GM21447 (cell line): ENCODE measurements around the gene GRIK3.

ENCODE experiments used
- ATAC-seq: cut with Tn5 transposase; IDR thresholded peaks from one replicate; pipeline ENCODE4 v1.9.1; 2021; ENCODE audit not compliant: unreplicated experiment

GRIK3 gene

DNA sequence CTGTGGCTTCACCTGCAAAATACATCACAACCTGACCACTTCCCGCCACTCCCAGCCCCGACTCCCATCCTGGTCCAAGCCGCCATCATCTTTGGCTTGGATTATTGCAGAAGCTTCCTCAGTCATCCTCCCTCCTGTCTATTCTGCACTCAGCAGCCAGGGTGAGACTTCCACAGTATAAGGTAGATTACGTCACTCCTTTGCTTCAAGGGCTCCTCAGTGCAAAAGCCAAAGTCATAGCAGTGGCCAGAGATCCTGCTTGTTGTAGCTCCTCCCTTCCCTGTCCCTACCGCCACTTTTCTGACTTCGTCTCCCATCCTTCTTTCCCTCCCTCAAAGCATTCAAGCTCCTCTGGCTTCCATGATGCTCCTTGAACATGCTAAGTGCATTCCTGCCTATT, 152.8 kb downstream of the GRIK3 start:
- no peak for ATAC-seq

DNA sequence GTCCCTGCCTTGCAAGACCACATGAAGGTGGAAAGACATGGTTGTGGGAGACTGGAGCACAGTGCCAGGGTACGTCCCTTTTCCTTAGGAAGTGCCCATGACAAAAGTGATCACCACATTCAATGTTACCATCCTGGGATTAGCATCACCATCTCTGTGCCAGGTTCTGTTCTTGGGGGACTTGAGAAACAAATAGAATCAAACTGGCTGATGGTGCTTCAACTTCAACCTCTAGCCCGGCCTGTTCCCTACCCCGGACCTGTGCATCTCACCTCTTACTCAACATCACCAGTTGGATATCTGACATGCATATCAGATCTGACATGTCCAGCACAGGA, 153.3 kb downstream of the GRIK3 start:
- ATAC-seq = no peak

DNA sequence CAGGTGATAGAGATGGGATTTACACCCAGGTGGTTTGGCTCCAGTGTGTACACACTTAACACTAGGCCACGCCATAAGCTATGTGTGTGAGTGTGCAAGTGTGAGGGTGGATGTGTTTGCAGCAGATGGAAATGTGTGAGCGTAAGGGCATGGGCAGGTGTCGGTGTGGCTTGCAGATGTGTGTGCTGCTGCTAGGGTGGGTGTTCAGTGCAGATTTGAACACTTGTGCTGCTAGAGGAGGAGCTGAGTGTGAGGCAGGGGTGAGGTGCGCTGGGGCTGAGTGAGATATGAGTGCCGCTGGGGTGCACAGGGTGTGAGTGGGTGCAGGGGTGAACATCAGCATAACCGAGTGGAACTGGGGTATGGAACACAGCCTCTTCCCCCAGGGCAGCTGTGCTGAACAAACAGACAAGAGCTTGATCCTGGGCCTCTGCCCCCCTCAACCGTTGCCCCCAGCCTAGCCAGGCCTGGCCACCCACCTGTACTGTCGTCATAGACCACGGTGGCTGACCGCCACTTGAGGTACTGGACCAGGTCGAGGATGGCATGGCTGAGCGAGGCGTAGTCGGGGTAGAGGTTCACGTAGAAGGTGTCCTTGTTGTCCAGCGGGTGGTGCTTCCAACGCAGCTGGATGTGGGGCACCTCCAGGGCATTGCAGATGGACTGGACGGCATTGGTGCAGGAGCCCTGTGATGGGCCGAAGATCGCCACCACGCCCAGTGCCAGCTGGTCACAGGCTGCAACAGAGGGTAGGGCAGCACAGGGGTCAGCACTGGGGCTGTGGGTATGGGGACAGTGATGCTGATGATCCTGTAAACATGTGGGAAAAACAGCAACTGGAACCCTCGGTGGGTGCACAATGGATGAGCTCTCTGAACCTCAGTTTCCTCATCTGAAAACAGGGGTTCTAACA, 153.9 kb downstream of the GRIK3 start:
- no peak for ATAC-seq

DNA sequence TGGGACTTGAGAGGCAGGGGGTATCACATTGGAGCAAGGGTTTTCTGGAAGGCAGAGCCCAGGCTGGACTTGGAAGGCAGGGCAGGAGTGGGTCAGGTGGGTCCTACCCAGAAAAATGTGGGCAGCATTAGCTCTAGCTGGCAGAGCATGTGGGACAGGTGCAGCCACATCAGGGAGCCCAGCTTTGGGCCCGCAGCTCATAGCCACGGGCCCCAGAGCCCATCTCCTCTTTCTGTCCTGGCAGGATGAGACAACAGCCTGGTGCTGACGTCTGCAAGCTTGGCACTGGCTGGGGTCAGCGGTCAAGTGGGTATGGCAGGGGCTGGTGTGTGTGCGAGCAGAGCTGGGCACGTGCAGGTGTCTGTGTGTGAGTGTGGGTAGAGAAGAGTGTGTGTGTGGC, 154.7 kb downstream of the GRIK3 start:
- ATAC-seq = no peak

DNA sequence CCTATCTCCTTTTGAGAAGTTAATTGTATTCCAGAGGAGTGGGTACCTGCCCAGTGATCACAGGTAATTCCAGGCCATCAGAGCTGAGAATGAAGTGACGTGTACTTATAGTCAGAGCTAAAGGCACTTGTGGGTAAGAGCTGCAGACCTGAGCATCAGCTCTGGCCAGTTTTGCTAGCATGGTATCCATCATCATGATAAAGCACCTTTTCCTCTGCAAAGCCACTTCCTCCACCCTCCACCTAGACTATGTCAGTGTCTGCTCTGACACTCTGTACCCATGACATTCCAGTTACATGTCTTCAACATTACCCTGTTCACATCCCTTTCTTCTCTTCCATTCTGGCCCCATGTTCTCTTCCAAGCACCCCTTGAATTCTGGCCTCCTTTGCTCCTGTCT, 157.3 kb downstream of the GRIK3 start:
- no peak for ATAC-seq

DNA sequence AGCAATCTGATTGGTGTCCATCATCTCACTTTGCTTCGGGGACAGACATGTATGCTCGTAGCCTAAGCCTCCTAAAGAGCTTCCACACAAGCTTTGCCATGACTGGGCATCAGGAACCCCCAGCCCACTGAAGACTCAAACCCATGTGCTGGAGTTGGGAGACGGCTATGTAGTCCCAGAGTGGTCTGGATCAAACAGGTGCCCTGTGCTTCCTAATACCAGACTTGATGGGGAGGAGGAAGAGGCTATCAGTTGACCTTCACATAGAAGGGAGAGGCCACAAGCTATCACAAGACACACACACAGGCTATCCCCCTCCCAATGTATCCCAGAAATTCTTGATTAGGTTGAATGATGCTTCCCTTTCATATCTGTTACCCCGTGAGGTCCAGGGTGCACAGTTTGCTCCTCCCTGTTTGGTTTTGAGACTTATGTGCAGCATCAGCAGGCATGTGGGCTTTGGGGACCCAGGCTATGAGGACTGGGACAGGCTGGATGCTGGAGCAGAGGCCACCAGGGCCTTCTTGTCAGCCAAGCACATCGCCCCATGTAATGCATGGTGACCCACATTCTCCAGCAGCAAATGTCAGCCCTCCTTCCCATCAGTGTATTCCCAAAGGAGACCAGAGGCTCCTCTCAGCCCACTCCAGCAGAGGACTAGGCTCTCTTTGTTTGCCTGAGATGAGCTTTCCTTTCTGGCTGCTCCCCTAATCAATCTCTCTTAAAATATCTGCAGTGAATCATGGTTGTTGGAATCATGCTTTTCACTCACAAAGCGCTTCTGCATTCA, 159.8 kb downstream of the GRIK3 start:
- no peak for ATAC-seq

DNA sequence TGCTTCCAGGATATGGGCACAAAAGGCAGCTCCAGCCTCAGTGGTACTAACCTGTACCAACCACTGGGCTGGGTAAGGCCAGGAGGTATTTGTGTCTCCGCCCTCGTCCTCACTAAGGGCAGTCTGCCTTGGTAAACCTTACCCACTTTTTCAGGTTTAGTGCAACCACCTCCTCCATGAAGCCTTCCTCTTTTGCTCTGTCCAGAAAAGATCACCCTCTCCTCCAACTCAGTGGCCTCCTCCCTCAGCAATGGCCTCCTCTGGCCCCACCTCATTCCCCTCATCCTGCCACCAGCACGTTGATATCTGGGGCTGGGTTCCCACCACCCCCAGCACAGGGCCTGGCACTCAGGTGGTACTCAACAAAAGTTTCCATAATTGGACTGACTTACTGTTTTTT, 161.5 kb downstream of the GRIK3 start:
- no peak for ATAC-seq

DNA sequence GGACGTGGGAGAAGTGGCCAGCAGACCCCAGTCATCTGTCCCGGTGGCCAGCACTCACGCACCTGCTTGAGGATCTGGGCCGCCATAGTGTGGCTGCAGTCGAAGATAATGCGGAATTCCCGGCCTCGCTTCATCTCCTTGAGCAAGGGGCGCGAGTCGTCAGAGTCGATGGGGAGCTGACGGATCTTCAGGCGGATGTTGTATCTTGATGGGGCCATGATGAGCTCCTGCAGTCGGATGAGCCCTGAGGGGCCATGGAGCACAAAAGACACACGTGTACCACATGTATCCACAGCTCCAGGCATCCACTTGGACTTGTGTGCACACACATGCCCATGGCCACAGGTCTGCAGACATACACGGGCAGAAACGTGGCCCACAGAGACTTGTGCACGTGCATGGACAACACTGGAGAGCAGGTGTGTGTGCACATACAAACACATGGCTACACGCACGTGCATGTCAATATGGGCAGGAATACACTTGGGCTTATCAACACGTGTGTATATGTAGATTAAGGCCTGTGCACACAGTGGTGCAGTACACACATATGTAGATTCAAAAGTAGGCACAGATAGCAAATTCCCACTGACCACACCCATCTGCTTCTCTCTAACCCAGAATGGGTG, 162.1 kb downstream of the GRIK3 start:
- ATAC-seq = no peak

DNA sequence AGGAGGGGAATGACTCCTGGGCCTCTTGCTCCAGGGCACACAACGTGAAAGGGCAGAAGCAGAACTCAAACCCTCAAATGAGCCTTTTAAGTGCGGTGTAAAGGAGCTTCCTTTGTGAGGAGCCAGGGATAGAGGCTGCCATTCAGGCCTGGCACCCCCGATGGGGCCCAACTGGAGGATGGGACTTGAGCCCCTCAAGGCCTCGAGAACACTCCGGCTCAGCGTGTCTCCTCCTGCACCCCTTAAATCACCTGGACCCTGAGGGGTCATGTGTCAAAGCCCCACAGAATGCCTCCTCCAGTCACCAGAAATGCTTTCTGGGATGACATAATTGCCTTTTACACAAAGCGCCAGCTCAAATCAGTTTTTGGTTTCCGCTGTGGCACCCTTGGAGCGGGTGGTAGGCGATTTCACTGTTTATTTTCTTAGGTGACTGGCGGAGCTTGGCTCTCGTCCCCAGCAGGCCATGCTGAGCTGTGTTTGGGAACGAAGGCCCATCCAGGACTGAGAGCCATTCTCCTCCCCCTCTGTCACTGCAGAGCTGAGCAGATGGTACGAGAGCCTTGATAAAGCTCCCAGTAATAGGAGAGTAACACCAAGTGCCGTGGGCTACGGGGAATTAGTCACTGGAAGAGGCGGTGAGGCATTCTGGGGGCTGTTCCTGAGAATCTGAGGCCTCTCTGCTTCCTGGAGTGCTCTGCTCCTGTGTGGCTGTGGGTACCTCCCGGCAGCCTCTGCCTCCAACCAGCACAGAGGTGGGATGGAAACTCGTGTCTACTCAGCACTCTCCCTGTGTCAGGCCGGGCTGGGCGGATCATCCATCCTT, 163.0 kb downstream of the GRIK3 start:
- no peak for ATAC-seq

DNA sequence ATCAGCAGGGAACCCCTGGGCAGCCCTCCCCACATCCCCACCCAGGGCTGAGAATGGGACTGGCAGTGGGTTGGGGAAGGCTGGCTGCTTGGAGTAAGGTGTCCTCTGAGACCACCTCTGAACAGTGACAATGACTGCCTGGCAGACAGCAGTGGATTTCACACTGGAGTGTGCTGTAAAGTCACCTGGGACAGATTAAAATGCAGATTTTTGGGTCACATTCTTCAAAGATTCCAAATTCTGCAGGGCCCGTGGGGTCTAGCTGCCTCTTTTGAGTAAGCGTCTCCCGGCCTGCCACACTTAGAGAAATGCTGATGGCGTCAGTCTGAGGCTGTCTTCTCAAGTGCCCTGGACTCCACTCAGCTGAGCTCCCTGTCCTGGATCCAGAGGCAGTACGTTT, 164.5 kb downstream of the GRIK3 start:
- no peak for ATAC-seq

DNA sequence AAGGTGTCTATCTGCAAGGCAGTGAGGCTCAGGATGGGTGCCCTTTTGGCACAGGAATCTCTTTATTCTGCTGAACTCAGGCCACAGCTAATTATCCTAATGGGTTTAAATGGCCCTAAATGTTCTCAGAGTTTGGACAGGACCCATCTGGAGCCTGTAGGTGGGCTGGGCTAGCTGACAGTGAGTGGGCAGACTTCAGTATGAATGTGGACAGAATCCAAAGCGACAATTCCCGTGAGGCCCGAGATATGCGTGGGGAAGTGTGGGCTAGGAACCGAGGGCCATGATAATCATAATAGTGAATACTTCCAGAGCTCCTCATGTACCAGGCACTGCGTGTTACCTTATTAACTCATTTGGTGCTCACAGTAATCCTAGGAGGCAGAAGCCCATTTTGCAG, 165.3 kb downstream of the GRIK3 start:
- ATAC-seq = no peak

DNA sequence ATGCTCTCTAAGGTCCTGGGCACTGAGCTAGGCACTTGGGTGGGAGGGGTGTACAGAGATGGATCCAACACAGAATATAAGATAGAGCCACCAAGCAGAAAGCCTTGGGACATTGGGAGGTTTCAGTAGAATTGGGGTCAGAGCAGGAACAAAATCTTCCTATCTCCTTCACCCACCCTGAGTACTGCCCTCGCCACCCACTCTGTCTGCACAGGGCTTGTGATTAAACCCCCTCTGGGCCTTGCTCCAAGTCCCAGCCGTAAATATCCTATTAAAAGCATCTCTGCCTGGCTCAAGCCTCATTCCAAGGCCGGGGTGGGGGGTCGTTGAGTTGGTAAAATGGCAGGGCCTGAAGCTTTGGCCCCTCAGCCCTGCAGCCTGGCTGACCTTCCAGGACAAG, 166.7 kb downstream of the GRIK3 start:
- no peak for ATAC-seq

DNA sequence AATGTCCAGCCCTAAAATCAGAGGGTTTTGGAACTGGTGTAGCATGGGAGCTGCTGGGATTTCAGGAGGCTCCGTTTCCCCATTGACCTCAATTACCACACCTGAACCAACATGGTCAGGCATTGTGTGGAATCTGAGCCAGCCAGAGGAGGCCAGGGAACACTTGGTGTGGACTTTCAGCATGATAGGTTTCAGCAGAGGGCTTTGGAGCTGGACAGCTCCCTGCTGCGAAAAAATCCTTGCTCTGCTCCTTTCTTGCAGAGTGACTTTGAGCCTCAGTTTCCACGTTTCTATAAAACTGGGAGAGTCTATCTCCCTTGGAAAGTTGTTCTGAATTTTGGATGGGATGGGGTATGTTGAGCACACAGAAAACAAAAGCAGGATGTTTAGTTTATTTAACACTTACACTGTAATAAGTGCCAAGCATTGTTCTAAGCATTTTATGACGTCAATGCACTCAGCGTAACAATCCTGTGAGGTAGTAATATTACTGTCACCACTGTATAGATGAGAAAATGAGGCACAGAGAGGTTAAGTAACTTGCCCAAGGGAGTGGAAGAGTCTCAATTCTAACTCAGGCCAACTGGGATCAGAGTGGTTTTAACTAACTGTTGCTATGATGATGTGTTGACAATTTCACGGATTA, 168.0 kb downstream of the GRIK3 start:
- no peak for ATAC-seq

DNA sequence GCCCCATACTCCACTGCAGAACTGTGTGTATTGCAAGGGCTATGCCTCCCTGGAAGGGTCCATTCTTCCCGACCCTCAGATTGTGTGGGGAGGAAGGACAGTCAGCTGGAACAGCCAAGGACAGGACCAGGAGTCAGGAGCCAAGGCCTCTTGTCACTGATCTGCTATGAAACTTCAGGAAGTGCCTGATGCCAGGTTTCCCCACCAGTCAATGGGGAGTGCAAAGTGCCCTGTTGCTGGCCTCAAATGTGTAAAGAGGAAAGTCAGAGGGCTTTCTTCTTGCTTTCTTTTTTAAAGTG, 168.8 kb downstream of the GRIK3 start:
- no peak for ATAC-seq

DNA sequence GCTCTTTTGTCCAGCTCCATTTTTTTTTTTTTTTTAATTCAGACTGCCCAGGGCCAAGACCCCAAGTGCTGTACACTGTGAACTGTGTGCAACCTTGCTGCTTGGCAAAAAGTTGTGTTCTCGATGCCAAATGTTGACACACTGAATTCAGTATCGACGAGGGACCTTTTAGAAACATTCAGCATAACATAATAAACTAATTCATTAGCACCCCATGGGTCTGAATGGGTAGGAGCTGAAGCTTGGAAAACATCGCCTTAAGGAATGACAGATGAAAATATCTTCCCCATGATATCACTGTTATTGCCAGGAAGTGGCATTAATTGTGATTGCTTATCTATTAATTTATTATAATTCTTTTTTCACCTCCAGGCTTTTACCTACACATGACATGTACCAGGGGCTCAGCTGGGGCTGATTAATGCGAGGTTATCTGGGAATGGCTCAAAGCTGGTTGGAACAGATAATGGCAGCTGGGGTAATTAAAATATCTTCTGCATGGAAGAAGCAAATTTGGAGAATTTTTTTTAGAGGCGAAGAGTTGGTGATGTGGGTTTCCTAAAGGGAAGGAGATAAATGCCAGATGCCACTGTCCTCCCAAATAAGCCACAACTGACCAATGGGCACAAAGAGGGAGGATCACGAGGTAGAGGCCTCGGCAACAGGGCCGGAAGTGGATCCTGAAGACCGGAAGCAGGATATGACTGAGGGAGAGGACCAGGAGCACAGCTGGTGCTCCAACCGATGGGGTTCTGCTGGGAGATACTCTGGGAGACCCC, 169.3 kb downstream of the GRIK3 start:
- ATAC-seq = no peak

DNA sequence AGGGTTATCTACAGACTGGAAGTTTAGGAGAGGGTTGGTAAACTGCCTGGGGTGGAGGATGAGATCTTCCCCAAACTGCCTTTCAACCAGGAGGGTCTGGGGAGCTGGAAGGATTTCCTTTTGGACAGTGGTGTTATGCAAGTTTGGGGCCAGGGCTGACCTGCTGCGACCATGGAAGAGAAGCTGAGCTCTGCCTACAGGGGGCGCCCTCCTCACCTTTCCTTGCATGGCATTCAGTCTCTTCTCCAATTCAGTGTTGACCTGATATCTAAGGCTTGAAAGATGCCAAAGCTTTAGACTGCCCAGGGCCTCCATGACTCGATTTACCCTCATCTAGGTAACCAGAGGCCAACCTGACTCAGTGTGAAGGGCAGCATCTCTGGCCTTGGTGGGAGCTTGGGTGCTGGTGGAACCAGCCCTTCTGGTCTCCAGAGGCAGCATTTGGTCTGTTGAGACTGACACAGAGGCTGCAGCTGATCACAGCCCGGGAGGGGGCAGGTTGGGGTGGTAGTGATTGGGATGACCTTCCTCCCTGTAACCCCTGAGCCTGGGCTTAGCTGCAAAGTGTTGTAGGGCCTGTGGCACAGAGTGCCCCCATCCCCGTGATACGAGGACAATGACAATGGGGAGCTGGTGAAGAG, 170.0 kb downstream of the GRIK3 start:
- ATAC-seq = no peak

DNA sequence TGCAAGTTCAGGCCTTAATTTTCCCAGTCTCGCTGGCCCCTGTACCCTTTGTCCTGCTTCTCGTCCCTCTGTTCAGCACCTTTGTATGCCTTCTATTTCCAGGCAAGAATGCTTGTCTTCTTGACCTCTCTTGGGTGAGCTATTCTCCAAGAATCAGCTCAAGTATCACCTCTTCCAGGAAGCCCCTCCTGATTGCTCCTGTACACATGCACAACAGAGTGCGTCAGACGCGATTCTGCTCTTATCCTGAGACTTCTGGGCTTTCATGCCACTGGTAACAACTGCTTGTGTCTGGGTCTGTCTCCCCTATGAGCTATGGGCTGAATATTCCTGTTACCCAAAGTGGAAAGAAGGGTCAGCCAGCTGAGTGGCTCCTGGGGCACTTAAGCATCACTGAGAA, 170.8 kb downstream of the GRIK3 start:
- no peak for ATAC-seq

DNA sequence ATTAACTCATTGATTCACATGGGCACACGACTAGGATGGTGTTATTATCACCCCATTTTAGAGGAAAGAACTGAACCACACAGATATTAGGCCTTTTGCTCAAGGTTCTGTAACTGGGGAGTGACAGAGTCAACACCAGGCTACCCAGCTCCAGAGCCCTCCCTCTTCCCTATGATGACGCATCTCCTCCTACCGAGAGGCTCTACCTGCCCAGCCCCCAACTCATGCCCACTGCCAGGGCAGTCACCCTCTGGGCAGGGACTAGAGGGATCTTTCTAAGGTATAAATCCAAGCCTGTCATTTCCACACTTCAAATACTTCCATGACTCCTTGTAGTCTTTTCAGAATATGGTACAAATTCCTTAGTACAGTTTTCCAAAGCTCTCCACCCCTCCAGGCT, 171.3 kb downstream of the GRIK3 start:
- ATAC-seq = no peak

DNA sequence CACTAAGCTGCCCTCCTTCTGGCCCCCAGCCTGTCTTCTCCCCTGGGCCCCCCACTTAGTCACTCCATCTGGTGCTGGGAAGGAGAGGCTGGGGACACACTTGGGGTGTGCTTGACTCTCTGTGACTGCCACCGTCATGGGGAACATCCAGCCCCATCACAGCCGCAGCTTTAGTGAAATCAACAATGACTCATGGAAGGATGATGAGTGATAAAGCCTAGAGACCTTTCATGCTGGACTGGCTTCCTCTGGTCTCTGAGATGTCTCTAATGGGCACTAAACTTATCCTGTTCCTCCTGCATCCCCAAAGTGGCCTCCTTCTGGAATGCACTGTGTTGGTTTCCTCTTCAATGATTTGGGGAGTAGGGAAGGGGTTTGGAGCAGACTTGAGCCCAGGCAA, 172.9 kb downstream of the GRIK3 start:
- ATAC-seq = no peak

DNA sequence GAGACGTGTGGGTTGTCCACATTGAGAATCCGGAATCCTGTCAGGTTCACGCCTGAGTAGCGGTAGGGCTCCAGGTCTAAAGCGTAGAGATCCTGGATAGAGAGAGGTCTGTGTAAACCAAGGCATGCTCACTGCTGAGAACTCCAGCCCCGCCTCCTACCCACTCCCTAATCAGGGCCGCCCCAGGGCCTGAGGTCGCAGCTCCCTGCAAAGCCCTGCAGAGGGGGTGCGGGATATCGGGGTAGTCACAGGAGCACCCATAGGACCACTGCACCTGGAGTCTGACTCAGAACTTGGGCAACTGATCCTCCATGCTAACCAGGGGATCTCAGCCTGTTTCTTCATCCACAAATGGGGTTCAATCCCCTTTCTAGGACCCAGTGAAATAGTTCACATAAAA, 174.4 kb downstream of the GRIK3 start:
- ATAC-seq = no peak
